OCI-LY7 (cell line): Measurements from ENCODE around the gene YKT6.

ENCODE experiments used
- EZH2phosphoT487 ChIP-seq: fragments of 200-600 bp; sonication (generic); IDR thresholded peaks from 2 replicates; pipeline ENCODE4 v1.6.1; 2018; ENCODE audit warnings: low read depth, borderline replicate concordance, mild to moderate bottlenecking, mixed run types, antibody characterized with exemption, low read length, moderate library complexity, mixed read lengths
- TF ChIP-seq, protein P1 (sequence below): fragments of 200-600 bp; sonication (generic); conservative IDR thresholded peaks from 2 replicates; pipeline ENCODE4 v1.5.1; 2014; ENCODE audit warnings: mild to moderate bottlenecking, antibody characterized with exemption, low read length, moderate library complexity, mixed read lengths

DNA sequence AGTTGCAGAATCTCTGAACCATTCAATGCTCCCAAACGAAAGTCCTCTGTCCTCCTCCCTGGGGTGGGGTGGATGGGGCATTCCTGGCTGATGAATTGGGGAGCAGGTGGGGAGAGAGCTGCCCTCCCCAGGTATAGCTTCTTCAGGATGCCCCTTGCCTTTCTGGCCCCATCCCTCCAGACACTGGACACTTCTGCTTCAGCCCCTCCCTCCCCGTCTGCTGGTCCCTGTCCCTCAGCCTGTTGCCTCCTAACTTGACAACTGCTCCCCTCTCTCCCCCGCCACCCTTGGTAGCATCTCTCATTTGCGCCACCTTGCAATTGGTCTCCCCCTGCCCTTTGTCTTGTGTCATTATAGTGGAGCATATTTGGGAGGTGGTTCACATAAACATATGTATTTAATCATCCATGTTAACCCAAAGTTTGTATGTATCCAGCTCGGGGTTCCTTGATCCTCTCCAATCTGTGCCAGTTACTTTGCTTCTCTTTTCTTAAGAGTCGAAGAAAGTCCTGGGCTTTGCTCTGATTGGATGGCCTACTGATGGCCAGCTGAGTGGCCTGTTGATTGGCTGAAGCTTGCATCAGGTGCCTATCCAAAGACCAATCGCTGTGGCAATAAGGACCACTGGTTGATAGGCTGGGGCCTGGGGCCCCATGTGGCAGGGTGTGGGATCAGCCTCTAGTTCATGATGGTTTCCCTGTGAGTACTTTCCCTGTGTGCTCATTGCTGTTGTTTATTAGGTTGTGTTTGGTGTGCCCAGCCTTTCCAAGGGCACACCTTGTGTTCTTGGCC is 7.6 kb upstream of the YKT6 start:
- TF ChIP-seq, protein P1, sequence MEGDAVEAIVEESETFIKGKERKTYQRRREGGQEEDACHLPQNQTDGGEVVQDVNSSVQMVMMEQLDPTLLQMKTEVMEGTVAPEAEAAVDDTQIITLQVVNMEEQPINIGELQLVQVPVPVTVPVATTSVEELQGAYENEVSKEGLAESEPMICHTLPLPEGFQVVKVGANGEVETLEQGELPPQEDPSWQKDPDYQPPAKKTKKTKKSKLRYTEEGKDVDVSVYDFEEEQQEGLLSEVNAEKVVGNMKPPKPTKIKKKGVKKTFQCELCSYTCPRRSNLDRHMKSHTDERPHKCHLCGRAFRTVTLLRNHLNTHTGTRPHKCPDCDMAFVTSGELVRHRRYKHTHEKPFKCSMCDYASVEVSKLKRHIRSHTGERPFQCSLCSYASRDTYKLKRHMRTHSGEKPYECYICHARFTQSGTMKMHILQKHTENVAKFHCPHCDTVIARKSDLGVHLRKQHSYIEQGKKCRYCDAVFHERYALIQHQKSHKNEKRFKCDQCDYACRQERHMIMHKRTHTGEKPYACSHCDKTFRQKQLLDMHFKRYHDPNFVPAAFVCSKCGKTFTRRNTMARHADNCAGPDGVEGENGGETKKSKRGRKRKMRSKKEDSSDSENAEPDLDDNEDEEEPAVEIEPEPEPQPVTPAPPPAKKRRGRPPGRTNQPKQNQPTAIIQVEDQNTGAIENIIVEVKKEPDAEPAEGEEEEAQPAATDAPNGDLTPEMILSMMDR = no peak
- no peak for TF ChIP-seq EZH2phosphoT487
